HG02852 (cell line): ENCODE measurements around the gene PAXIP1.
"Not testable (repeated sequence)": the region's sequence is repeated elsewhere in the genome, so short reads cannot be mapped to it uniquely, and the experiment has no call there.

Experiments used
- ATAC-seq: cut with Tn5 transposase; IDR thresholded peaks from one replicate; pipeline ENCODE4 v1.9.1; 2021; ENCODE audit warnings: mild to moderate bottlenecking, moderate library complexity; ENCODE audit not compliant: unreplicated experiment

PAXIP1 gene

DNA sequence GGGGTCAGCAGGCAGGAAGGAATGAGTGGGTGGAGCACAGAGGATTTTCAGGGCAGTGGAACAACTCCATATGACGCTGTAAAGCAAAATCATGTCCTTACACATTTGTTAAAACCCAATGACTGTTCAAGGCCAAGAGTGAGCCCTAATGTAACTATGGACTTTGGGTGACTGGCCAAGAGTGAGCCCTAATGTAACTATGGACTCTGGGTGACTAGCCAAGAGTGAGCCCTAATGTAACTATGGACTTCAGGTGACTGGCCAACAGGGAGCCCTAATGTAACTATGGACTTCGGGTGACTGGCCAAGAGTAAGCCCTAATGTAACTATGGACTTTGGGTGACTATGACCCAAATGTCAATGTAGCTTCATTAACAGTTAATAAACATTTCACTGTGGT lies 52.0 kb downstream of the PAXIP1 start:
- ATAC-seq: no peak

DNA sequence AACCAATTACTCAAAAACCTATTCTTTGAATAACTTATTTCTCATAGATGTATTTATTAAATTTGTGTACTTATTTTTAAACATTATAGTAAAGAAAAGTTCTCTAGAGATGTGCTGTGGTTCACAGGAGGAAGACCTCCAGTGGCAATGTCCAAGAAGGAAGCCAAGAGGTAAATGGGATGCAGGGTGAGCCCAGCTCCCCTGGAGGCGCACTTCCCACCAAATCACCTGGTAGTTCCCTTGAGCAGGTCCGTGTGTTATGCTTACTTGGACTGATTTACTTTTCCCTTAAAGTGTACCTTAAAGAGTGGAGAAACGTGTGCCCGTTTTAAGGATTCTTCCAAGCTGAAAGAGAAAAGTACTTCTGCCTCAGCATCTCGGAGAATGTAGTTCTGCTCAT lies 55.3 kb downstream of the PAXIP1 start:
- ATAC-seq: no peak

DNA sequence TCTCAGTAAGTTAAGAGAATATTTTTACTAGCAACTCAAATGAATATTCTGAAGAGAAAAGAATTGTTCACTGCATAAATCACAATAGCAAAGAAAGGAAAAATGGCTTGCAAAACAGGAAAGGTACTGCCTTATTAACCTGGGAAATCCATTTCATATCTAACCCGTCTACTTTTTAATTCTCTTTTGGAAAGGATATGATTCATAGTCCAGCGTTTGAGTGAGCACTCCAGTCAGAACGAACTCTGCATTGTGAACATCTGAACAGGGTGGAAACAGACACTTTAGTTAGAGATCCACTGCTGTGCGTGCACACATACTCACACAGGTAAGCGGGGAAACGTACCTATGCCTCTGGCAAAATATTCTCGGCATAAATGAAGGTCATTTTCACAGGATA lies 56.8 kb downstream of the PAXIP1 start:
- ATAC-seq: no peak

DNA sequence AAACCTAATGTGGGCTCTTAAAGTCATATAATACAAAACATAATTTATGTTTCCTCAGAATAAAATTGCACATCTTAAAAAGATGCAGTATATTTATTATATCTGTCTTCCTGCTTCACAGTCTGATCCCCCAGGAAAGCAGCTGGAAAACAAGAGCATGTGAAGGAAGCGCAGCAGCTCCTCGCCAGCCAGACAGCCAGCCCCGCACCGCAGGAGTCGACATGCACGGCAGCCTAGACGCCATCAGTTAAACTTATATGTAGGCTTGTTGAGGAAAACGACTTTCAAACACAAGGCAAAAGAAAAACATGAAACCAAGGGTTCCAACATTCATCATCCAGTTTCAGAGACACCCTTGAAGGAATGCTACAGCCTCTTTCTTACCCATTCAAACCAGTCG lies 59.0 kb downstream of the PAXIP1 start:
- no peak for ATAC-seq

DNA sequence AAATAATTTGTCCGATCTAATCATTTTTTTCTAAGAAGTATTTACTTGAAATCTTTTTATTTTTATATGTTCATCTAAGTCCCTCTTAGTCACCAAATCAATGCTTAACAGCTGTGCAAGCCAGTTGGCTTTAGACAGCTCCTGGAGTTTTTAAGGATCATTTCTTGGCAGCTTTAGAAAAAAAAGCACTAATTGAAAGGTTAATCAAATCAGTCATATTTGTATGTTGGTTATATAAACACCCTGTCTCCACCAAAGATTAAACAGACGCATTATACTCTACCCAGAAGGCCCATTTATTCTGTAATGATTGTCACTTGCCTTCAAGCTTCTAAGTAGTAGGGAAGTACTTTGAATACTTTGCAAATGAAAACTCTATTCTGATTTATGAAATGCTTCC lies 60.2 kb downstream of the PAXIP1 start:
- ATAC-seq: no peak

DNA sequence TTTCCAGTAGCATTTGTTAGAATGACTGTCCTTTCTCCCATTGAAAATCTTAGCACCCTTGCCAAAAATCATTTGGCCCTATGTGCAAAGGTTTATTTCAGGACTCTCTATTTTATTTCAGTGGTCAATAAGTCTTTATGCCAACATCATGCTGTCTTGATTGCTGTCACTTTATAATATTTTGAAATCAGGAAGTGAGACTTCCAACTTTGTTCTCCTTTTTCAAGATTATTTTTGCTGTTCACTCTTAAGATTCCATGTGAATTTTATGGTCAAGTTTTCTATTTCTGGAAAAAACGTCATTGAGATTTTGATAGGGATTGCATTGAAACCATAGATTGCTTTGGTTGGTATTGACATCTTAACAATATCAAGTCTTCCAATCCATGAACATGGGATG lies 65.1 kb downstream of the PAXIP1 start:
- ATAC-seq: no peak

DNA sequence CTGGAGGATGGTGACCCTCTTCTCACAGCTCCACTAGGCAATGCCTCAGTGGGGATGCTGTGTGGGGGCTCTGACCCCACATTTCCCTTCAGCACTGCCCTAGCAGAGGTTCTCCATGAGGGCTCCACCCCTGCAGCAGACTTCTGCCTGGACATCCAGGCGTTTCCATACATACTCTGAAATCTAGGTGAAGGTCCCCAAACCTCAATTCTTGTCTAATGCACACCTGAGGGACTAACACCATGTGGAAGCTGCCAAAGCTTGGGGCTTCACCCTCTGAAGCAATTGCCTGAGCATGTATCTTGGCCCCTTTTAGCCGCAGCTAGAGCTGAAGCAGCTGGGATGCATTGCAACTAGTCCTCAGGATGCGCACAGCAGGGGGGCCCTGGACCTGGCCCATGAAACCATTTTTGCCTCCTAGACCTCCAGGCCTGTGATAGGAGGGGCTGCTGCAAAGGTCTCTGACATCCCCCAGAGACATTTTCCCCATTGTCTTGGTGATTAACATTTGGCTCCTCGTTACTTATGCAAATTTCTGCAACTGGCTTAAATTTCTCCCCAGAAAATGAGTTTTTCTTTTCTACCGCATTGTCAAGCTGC lies 68.5 kb downstream of the PAXIP1 start:
- ATAC-seq: not testable (repeated sequence)

DNA sequence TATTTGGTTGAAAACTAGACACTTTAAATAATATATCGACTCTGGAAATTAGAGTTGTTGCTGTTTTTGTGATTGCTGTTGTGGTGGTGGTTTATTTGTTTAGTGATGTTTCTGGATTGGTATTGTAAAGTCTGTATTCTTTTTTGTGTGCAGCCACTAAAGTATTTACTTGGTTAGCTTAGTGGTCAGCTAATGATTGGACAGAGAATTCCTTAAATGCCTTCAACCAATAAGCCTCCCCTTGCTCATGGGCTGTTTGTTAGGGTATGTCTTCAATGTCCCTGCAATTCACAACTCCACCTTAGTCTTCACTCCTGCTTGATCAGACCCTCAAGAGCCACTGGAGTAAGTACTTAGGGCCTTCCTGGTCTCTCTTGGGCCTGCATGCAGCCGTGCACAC lies 71.0 kb downstream of the PAXIP1 start:
- ATAC-seq: no peak

DNA sequence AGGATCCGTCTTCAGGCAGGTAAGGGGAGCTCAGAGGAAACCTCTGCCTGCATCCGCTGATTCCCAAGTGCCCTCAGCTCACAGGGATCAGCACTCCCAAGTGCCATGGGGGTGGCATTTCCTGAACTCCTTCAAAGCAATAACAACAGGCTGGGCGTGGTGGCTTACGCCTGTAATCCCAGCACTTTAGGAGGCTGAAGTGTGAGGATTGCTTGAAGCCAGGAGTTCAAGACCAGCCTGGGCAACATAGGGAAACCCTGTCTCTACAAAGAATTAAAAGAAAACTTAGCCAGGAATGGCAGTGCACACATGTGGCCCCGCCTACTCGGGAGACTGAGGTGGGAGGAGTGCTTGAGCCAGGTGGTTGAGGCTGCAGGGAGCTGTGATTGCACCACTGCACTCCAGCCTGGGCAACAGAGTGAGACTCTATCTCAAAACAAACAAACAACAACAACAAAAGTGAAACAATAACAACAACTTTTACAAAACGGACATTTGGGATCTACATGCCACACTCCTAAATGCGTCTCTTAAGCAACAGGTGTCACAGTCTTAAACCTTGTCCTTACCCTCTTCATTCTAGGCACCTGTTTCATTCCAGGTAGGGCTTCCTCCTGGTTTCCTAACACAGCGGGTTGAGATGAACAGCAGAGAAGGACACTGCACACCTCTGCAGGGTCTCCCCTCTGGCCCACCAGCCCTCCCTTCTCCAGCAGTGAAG lies 73.8 kb downstream of the PAXIP1 start:
- ATAC-seq: no peak

DNA sequence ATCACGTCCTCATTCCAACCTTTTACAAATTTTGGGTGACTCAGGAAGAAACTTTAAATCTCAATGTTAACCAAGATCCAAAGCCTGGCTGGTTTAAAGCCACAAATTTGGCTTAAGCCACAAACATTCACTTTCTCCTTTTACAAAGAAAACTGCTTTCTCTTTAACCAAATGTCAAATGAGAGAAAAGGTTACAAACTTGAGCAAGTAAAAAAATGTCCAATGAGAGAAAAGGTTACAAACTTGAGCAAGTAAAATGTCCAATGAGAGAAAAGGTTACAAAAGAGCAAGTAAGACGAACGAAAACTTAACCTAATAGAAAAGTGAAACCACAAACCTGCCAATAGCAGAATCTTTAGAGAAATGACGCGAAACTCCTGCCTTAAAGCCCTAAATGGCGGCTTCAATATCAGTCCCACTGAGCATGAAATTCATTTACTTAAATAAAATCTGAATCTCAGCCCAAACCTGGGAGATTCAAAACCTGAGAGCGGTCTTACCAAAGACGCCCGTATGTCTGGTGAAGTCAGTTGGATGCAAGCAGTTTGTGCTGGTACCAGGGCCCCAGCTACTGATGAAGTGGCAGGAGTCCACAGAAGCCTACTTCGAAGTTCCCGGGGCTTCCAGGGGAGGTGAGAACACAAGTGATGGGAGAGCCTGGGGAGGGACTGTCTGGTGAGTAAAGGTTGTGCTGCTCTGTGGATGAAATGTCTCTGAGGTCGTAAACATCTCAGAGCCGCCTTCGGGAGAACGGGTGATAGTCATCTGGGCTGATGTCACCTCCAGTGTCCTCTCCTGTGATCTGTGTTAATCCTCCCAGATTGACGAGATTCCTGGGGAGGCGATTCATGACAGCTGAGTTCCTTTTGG lies 74.6 kb downstream of the PAXIP1 start:
- ATAC-seq: peak; percentile 82

DNA sequence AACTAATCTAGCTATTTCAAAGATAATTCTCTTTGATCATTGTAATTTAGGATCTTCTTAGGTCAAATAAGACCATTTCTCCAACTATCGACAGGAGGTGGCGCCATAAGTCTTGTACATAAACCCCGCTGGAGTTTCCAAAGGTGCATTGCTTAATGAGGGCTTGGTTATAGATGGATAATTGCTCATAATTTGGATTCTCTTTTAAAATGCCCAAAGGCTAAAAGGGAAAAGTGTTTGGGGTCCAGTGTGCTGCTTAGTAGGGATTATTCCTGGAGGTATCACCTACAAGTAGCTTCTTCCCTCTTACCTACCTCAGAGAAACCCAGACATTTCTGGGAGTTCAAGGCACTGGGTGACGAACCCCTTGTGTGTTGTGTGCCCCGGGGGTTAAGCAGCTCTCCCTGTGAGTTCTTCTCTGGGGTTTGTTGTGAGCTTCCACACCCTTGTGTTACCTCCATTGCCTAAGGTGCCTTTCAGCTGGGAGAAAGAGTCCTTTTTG lies 75.2 kb downstream of the PAXIP1 start:
- peak; percentile 58 for ATAC-seq

DNA sequence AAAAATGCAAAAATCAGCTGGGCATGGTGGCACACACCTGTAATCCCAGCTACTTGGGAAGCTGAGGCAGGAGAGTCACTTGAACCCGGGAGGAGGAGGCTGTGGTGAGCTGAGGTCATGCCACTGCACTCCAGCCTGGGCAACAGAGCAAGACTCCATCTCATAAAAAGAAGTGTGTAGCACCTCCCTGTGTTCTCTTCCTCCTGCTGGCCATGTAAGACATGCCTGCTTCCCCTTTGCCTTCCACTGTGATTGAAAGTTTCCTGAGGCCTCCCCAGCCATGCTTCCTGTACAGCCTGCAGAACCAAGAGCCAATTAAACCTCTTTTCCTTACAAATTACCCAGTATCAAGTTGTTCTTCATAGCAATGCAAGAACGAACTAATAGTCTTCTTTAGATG lies 80.5 kb downstream of the PAXIP1 start:
- not testable (repeated sequence) for ATAC-seq

DNA sequence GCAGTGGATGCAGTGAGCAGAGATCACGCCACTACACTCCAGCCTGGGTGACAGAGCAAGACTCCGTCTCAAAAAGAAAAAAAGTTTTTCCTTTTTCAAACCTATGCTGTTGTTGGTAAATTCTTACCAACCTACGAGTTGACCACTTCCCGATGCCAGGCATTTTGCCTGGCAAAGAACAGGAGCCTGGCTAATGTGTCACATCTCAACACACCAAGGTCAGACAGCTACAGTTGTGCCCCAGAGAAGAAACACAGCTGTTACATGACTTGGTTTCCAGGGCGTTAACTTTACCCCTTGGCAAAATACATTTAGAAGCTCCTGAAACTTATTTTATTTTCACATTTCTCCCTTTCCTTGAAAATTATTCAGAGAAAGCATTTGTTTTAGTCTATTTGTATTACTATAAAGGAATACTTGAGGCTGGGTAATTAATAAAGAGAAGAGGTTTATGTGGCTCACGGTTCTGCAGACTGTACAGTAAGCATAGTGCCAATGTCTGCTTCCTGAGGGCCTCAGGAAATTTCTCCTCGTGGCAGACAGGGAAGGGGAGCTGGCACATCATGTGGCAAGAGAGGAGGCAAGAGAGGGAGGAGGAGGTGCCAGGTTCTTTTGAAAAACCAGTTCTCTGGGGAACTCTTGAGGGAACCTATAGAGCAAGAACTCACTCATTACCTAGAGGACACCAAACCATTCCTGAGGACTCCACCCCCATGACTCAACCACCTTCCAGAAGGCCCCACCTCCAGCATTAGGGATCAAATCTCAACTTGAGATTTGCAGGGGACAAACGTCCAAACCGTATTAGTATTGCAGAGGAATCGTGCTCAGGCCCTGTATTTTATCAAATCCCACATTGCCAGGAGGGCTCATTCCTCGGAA lies 83.3 kb downstream of the PAXIP1 start:
- no peak for ATAC-seq

DNA sequence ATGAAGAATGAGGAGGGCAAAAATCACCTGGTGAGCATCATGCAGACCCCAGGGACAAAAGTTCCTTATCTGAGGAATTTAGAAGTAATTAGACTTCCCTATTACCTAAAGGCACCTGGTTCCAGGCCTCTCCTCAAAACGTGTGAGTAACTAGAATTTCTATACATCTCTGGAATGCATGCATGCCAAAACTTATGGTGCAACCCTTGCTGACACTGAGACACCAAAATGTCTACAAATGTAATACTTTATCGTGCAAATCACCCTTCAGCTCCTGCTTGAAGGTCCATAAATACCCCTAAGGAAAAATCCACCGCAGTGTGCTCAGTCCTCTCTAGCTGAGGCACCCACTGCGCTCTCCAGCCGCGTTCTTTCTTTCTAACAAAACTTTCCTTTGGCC lies 84.2 kb downstream of the PAXIP1 start:
- no peak for ATAC-seq

DNA sequence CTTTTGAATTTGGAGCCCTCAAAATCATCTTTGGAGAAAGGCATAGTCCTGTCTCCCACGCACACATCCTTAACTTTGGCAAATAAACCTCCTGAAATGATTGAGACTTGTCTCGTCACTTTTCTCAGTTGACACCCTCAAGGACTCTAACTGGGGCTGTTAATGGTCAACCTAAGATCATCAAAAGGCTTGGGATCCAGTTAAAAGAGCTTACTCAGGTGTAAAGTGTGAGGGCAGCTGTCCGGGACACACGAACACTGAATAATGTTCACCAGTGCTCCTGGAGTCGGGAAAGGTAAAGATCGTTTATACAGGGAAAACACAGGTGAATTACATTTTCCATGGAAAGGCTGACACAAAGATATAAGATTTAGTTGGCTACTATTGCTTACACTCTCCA lies 84.7 kb downstream of the PAXIP1 start:
- no peak for ATAC-seq

DNA sequence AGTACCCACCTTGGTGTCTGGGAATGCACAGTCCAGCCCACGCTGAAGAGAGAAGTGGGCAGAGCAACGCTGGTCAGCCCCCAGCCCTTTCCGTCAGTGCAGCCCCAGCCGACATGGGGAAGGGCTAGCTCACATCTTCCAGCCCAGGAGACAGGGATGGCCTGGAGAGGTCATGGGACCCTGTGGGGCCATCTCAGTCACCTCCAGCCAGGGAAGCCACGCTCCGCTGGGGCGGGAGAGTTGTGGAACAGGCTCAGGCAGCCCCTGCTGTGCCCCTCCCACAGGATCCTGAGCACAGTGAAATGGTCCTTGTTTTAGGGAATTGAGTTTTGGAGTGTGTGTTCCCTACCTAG lies 85.1 kb downstream of the PAXIP1 start:
- ATAC-seq: no peak

DNA sequence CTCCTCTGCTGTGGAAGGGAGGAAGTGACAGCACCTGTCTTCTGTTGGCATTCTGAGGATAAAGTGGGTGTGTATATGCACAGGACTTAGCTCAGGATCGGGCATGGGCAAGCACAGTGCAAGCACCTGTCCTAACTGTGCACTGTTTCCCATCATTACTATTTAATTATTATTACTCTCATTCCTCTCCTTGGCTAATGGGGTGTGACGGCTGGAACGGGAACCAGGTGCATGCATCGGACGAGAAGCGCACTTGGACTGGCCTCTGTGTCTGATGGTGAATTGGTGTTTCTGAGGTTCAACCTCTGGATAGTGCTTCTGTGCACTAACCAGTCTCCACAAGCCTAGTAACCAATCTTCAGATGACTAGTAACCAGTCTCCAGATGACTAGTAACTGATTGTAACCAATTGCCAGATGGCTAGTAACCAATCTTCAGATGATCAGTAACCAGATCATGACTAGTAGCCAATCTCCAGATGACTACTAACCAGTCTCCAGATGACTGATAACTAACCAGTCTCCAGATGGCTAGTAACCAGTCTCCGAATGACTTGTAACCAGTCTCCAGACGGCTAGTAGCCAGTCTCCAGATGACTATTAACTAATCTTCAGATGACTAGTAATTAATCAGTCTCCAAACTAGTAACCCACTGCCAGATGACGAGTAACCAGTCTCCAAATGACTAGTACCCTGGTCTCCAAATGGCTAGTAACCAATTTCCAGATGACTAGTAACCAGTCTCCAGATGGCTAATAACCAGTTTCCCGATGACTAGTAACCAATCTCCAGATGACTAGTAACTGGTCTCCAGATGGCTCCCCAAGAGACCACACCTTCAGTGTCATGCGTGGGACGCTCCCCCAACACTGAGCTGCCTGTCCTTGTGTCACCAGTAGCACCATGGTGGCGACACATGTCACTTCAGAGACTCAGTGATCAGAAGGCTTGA lies 85.8 kb downstream of the PAXIP1 start:
- ATAC-seq: no peak

DNA sequence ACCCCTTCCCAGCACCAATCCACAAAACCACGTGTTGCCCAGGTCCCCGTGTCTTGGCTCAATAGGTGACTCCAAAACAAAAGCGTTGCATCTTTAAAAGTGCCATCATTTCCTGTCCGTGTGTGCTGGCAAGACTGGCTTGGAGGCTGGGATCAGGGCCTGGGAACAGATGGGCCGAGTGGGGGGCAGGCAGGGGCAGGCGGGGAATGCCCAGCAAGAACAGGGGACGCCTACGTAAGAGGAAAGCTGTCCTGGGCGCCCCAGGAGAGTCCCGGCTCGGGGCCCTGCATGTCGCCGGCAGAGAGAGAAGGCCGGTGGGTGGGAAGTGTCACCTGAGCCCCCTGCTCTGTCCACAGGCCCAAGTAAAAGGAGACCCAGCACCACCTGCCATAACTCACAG lies 86.5 kb downstream of the PAXIP1 start:
- ATAC-seq: no peak

DNA sequence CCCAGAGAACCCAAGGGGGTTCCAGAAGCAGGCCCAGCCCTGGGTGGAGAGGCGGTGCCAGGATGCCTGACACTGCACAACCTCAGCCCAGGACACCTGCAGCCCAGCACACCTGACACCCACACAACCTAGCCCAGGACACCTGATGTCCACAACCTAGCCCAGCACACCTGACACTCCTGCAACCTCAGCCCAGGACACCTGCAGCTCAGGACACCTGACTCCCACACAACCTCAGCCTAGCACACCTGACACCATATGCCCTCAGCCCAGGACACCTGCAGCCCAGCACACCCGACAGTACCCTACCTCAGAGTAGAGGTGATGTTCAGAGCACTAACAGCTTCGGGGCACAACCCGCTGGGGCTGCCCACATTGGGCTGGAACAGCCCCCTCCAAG lies 87.3 kb downstream of the PAXIP1 start:
- ATAC-seq: no peak

DNA sequence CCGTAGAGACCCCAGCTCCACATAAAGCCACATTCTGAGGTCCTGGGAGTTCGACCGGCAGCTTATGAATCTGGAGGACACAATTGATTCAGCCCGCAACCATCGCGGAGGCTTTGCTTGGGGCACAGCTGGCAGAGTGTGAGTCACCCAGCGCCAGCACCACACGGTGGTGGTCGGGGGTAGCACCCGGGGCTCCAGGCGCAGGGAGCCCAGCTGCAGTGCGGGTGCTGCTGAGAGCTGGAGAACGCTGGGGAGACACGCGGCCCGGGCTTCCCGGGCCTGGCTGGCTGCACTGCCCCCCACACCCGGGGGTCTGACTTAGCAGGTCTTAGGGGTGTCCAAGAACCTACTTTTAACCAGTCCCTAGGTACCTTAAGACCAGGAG lies 87.9 kb downstream of the PAXIP1 start:
- ATAC-seq: no peak
